Glomerular visceral epithelial cell (primary cell): ENCODE measurements around the gene OTOF.

ENCODE experiments used
- DNase-seq: peaks from one replicate; pipeline ENCODE4 v3.0.0-alpha.2; 2016; ENCODE audit errors: extremely low spot score

The OTOF gene

DNA sequence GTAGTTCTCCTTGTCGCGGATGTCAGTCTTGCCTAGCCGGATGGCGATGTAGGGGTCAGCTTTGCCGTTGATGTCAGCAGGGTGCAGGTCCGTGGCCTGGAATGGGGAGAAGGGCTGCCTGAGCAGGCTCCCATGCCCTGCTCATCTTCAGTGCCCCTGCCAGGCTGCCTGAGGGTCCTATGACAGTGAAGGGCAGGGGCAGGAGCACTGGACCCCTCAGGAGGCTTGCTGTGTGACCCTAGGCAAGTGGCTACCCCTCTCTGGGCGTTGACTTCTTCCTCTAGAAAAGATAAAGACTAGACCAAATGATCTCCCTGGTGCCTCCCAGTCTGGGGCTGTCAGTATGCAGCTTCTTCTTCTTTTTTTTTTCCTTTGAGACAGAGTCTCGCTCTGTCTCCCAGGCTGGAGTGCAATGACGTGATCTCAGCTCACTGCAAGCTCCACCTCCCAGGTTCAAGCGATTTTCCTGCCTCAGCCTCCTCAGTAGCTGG, 11.9 kb downstream of the OTOF start:
- no peak for DNase-seq

GRCh38 chr2:26465266-26465925, 12.5 kb downstream of the OTOF start:
- DNase-seq, result no peak

- DNase-seq, result no peak
These were observed 13.3 kb downstream of the OTOF start for GRCh38 chr2:26464390-26465265.

- no peak for DNase-seq
These were observed 14.4 kb downstream of the OTOF start for GRCh38 chr2:26463244-26464192.

- DNase-seq, result peak; percentile 35
These were observed 15.2 kb downstream of the OTOF start for GRCh38 chr2:26462511-26463243.

DNA sequence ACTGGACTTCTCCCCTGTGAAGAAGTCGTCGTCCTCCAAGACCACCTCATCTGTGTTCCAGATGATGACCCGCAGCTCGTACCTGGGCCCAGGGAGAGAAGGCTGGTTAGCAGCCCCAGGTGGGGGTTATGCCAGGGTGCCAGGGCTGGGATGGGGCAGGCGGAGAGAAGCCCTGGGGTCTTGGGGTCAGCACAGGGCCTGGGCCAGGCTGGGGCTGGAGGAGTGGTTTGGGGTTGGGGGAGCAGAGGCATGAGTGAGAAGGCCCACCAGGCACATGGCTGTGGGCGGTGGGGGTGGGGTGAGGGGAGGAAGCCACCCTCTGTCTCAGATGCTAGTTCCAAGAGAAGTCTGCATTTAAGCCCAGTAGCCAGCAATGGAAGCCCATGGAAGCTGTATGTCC, 15.8 kb downstream of the OTOF start:
- no peak for DNase-seq

GRCh38 chr2:26461601-26462023, 16.3 kb downstream of the OTOF start:
- no peak for DNase-seq

DNA sequence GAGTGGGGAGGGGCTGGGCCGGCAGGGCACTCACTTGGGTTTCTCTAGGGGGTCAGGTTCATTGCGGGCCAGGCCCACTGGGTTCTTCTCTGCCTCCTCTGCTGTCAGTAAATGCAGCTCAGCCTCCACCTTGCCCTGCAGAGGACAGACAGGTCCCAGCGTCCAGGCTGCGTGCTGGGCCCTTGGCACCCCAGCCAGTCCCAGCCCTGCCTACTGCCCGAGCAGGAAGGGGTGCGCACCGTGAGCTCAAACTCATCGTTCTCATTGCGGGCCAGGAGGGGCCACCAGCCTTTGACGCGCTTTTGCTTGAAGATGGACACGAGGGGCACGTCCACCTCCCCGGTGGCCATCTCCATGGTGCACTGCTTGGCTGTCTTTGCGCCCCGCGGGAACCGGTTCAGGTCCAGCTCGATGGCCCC, 17.3 kb downstream of the OTOF start:
- DNase-seq, result no peak

DNA sequence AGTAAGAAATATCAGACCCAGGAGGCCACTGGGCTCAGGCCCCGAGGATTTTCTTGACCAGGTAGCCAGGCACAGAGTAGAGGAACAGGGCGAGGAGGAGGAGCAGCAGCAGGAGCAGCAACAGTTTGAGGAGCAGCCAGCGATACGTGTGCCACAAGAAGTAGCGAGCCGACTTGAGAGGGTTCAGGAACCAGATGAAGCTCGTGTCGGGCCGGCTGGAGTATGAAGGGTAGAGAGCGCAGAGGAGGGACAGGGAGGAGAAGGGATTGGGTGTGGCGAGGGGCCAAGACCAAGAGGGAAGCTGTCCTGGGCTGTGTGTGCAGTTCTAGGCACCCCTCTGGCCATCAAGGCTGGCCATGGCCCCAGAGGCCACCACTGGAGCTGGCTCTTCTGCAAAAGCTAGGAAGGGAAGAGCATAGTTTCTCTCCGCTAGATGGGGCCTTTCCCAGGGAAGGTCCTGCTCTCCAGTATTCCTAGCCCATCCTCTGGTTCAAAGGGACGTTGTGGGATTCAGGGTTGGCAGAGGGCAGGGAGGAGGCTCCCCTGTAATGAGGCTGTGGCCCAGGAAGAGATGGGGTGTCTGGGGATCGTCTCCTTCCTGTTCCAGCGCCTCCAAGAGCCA, 17.8 kb downstream of the OTOF start:
- DNase-seq, result no peak

DNA sequence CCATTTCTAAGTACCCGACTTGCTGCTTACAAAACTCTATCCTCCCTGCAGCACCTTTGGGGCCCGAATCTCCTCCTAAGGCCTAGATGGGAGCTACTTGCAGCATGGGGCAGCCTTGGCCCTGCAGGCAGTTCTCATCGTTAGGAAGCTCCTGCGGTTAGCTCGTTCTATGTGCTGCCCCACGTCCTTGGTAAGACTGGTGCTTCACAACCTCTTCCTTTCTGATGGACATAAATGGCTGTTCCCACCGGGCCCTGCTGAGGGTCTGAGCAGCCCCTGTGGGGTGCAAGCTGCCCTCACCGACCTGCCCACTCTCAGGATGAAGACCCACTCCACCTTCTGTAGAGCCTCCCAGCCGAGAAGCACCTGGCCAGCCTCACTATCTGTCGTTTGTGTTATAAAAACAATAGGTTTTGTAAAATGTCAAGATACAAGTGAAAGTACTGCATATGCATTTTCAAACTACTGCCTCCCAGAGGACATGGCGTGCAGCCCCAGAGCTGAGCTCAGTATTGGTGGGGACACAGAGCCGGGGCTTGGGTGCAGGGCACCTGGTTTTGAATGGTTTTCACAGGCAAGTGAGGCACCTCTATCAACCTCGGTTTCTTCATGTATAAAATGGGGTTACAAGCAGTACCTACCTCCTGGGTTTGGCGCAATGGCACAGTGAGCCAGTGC, 19.4 kb downstream of the OTOF start:
- no peak for DNase-seq

DNA sequence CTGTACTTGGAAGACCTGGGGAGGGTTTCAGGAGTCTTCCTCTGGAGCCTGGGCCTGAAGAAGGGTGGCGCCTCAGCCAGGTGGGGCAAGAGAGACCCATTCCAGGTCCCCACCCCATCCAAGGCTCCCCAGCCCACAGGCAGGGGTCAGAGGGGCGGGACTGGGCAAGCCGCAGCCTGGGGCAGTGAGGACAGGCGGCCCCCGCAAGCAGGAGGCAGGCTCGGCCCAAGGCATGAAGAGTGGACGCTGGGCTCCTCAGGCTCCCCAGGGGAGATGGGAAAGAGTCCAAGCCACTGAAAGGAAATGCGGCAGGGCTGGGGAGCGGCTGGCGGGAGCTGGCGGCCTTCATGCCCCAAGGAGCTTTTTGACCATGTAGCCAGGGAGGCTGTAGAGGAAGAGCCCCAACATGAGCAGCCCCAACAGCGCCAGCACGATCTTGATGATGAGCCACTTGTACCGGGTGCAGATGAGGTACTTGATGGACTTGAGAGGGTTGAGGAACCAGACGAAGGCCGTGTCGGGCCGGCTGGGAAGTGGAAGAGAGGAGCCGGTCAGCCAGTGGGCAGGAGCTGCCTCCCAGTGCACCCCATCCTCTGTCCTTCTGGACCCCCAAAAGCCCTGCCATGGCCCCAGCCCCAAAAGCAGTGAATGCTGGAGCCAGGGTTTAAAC, 20.1 kb downstream of the OTOF start:
- no peak for DNase-seq

GRCh38 chr2:26457251-26457666, 20.7 kb downstream of the OTOF start:
- DNase-seq, result no peak

DNA sequence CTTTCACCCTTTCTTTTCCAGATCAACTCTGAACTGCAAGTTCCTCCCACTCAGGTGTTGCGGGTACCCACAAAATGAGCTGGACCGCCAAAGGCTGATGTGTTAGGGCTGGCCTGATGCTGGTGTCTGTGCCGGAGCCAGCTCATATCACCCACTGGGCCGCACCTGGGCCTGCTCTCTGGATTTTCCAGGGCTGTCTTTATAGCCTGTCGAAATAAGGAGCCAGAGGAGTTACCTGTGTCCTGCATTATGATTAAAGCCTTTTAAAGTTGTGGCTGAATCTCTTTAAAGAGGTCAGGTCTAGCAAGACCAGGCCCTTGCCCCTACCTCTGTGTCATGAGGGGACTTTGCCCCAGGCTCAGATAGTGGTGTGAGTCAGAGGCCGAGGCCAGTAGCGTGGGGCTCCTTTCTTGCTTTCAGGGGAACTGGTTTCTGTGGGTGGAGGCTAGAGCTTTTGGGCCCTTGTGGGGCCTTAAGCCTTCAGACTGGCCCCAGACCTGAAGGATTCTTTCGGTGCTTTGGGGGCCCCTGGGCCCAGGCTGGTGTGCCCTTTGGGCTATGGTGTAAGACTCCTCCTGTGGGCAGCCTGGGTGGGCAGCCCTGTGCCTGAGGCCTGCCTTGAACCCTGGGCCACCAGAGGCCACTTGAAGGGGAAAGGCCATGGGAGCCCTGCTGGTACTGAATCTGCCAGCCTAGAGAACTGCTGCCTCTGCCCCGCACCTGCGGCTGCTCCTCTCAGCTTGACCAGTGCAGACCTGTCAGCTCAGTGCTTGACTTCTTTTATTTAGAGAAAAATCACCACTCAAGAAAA, 21.3 kb downstream of the OTOF start:
- no peak for DNase-seq

DNA sequence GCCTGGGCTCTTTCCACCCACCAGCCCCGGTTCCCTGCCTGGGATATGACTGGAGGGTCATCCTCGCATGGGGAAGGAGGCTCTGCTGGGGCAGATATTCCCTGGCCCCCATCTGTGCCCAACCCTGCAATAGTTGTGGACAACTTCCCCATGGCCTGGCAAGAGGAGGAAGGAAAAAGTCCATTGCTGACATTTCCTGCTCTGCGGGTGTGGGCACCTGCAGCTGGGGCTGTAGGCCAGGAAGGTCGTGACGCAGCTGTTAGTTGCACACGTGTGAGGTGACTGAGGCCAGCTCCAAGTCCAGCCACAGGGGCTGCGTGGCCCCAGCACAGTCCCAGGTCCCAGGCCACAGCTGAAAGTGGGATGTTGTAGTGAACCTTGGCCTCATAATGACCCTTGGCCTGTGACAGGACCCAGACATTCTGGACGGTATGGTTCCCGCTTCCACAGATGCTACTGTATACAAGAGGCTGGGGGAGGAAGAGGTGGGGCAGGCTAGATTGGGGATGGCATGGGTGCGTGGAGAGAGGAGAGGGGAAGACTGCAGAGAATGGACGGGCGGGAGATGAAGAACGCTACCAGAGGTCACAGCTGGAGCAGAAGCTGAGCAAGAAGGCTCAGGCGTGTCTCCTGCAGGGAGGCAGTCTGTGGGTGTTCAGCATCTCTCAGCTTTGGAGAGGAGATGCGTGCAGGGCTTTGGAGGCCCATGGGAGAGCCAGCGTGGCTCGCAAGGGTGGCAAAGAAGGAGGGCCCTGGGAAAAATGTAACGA, 22.1 kb downstream of the OTOF start:
- DNase-seq, result no peak

DNA sequence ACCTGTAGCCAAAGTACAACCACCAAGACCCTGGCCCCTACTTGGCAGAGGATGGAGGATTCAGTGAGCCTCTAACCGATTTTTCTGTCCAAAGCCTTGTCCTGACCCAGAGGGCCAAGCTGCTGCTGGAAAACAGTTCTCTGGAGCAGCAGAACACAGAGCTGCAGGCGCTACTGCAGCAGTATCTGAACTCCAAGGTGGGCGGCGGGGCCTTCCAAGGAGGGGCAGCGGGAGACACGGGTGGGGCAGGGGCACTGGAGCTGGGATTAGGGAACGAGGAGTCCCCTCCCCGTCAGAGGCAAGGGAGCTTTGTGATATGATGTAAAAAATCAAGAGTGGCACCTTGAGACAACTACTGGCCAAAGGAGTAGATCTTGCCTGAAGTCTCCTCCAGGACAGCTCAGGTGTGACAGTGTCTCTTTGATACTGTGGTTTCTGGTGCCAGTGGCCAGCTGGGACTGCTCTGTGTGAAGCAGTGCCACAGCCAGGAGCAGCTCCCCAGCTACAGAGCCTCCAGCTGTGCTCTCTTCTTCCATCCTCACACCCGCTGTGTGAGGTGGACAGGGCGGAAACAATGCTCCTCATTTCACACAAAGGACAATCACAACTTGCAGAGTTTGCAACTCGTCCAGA, 22.8 kb downstream of the OTOF start:
- DNase-seq, result no peak

- no peak for DNase-seq
These were observed 23.3 kb downstream of the OTOF start for GRCh38 chr2:26454561-26455001.
